HG03520 (cell line): ENCODE results near the gene TRMT61A.
"Not testable (repeated sequence)": the region's sequence is repeated elsewhere in the genome, so short reads cannot be mapped to it uniquely, and the experiment has no call there.

Source experiments
- ATAC-seq: cut with Tn5 transposase; IDR thresholded peaks from one replicate; pipeline ENCODE4 v1.9.1; 2021; ENCODE audit warnings: mild to moderate bottlenecking, moderate library complexity; ENCODE audit not compliant: unreplicated experiment

TRMT61A gene

DNA sequence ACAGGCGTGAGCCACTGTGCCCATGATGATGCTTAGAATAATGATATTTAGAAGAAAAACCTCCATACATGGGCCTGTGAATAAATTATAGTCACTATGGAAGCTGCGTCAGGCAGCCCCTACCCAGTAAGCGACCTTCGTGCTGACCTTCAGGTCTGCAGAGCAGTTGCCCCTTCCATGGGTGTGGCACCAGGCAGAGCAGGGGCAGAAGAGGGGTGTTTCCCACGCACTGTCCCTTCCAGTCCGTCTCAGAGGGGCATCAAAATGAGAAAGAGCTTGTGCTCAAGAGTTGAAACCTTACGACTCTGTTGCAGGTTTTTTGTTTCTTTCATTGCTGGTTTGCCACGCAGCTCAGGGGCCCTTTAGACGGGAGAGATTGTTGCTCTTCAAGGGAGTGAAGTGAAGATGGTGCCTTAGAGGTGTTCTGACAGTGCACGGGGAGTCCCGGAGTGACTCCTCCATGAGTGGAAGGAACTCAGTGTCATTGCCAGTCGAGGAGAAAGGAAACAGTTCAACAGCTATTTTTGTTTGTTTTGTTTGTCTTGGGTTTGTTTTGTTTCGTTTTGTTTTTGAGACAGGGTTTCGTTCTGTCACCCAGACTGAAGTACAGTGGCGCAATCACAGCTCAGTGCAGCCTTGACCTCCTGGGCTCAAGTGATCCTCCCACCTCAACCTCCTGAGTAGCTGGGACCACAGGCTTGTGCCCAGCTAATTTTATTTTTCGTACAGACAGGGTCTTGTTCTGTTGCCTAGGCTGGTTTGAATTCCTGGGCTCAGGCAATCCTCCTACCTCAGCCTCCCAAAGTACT, 20.3 kb upstream of the TRMT61A start:
- no peak for ATAC-seq

DNA sequence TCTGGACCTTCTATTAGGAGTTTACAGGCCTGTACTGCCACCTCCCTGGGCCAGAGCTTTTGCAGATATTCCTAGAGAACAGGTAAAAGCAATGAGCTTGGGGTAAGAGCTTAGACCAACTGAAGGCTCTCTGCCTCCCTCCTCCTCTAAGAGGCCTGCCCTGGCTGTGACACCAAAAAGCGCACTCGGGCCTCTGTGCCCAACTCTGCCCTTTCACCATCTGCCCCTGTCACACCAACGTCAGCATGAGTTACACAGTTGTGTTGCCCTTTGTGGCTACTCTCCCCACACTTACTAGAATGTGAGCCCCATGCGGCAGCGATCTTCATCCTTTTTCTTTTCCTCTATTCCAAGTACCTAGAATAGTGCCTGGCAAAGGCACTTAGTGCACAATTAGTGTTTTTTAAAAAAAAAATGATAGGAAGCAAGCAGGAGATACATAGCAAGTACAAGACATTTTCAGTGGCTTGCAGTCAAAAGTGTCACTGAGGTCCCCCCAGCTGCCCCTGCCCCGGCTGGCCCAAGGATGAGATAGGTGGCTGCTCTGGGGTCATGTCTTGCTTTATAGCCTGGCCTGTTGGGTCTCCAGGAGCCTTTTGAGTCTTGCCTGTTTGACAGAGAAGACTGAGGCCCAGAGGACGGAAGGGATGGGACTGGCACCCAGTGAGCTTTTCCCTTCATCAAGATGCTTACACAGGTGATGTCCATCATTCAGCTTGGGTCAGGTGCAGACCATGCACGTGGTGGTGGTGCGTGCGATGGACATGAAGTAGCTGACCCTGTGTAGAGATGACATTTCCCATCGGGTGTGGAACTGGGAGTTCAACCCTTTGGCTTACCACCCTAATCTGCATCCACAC, 18.9 kb upstream of the TRMT61A start:
- no peak for ATAC-seq

DNA sequence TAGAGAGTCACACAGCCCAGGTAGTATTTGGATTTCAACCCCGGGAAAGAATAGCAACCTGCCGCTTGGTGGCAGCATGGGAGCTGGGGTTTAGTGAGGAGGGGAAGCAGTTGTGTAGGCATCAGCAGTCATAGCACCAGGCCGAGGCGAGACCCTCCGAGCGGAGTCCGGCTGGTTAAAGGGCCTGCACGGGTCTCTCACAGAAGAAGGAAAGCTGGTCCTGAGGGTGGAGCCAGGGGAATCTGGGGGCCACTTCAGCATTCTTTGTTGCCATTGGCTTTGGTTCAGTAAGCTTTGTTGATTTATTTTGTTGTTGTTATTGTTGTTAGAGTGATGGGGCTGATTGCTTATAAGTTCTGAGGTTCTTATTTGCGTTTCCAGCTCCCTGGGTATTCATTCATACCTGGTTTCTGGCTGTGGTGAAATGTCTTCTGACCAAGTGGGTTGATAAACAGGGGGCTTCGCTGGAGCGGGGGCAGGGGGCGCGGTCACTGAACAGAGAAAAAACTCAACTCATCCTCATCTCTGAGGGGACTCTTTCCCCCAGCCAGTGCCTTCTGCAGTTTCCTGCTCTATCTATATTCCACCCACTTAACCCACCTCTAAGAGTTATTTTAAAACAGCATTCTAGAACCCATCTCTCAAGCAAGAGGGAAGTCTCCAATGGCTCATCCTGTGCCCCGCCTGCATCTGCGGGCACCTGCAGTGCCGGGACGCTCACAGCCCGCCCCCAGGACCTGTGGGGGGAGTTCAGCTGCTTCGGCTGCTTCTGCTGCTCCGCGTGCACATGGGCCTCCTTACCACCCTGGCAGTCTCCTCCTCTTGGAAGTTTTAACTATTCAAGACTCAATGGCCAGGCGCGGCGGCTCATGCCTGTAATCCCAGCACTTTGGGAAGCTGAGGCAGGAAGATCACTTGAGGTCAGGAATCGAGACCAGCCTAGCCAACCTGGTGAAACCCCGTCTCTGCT, 18.0 kb upstream of the TRMT61A start:
- no peak for ATAC-seq

GRCh38 chr14:103512180-103512579, 16.8 kb upstream of the TRMT61A start:
- not testable (repeated sequence) for ATAC-seq

- no peak for ATAC-seq
Observed at GRCh38 chr14:103512701-103513611, 16.0 kb upstream of the TRMT61A start.

DNA sequence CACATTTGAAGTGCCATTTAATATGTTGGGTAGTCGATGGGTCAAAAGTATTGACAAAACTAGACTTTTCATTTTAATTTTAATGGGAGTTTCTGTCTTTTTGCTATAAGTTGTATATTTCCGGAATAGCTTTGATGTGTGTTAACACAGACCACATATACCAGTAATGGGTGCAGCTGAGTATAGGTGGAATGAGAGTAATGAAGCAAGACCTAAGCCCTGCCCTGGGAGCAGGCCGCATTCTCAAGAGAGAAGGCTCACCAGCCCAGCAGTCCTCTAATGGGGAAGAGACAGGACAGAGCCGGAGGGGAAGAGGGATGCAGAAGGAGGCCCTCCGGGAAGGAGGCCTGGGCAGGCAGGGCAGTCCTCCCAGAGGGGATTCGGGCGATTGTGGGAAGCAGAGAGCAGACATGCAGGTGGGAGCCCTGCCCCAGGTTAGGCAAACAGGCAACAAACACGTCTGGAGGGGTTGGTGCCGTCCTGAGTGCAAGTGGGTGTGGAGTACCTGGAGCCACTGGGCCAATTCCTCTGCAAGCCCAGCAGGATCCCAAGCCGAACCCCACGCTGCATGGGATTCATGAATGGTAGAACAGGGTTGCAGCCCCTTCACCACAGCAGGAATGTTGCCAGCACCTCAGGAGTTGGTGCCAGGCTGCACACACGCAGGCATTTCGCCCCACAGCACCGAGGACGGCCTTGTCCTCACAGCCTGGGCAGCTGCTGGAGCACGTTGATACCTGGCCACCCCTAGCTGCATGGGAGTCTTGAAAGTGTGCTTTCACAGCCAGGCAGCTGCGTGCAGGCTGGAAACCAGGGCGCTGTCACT, 14.2 kb upstream of the TRMT61A start:
- ATAC-seq: no peak

- no peak for ATAC-seq
Observed at GRCh38 chr14:103516426-103517173, 12.4 kb upstream of the TRMT61A start.

DNA sequence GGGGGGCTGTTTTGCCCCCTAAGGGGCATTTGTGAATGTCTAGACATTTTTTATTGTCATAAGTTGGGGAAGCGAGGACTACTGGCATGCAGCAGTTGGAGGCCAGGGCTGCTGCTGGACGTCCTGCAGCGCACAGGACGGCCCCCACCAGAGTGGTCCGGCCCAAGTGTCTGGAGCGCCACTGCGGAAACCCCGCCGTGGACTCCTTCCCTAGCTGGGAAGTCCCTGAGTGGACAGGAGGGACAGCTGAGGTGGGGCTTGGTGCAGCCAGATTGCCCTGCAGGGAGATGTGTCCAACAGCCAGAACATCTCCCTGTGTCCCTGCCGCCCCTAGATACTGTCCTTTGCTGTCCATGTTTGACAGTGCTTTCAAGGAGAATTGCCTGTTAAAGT, 11.8 kb upstream of the TRMT61A start:
- no peak for ATAC-seq

DNA sequence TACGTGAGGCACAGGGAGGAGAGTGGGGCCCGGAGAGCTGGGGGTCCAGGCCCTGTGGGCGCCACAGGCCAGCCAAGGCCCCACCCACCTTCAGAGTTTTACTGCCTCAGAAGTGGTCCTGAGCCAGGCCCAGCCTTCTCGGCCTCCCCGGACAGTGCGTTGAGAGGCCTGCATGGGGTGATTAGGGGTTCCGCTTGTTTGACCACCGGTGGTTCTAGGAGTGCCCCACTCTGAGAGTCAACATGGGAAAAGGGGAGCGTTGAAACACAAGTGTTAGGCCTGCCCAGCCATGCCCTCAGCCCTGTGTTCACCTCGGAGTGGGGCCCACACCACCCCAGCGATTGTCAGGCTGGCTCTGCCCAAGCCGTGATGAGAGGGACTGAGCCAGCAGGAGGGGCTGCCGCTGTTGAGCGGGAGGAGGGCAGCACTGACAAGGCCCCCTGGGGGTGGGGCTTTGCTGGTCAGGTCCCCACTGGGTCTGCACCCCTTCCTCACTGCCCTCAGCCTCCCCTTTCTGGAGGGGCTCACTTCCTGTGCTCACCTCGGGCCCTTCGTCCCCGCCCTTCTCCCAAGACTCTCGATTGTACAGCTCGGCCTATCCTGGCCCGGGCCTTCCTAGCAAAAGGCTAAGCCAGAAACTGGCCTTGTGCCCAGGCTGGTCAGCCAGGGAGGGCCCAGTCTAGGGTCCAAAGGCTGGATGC, 11.1 kb upstream of the TRMT61A start:
- no peak for ATAC-seq

- ATAC-seq: no peak
Observed at GRCh38 chr14:103518422-103519042, 10.5 kb upstream of the TRMT61A start.

DNA sequence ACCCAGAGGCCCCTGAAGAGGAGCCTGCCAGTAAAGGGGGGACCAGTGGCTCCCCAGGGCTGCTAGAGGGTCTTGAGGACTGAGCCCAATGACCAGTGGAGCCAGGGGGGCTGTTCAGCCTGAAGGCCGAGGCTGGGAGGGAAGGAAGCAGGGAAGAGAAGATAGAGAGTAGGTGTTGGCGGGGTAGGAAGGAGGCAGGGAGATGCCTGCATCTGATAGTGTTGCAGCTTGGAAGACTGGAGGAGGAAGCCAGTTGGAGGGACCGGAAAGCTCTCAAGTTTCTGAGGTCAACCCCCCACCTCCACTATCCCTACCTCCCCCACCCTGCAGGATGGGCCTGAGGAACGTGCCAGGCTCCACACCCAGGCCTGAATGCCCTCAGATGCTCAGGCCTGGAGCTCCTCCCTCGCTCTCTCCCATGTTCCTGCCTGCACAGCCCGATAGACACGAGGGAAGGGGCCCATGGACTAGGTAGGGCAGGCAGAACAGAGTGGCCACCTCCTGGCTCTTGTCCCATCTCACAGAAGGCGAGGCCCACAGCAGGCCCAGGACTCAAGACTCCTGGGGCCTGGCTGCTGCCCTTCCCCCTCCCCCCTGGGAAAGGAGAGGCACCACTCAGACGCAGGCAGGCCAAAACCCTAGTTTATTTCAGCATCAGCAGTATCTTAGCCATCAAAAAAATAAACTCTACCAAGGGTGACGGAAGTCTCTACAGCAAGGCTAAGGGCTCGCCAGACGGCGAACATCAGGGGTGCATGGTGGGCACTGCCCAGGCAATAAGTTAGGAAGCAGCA, 9.8 kb upstream of the TRMT61A start:
- no peak for ATAC-seq

DNA sequence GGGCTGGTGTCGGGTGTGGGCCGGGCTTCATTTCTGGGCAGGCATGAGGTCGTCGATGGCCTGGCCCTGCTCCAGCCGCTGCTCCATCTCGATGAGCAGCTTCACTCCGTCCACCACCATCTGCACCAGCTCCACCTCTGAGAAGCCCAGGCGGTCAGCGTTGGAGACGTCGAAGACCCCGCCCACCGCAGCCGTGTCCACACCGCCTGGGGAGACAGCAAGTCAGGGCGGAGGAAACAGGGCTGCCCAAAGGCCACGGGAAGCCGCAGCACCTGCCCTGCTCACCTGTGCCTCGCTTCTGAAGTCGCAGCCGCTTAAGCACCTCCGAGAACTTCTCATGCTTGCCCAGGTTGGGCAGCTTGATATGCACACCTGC, 9.2 kb upstream of the TRMT61A start:
- no peak for ATAC-seq

GRCh38 chr14:103520269-103520656, 8.7 kb upstream of the TRMT61A start:
- no peak for ATAC-seq

GRCh38 chr14:103520657-103521437, 8.1 kb upstream of the TRMT61A start:
- no peak for ATAC-seq

DNA sequence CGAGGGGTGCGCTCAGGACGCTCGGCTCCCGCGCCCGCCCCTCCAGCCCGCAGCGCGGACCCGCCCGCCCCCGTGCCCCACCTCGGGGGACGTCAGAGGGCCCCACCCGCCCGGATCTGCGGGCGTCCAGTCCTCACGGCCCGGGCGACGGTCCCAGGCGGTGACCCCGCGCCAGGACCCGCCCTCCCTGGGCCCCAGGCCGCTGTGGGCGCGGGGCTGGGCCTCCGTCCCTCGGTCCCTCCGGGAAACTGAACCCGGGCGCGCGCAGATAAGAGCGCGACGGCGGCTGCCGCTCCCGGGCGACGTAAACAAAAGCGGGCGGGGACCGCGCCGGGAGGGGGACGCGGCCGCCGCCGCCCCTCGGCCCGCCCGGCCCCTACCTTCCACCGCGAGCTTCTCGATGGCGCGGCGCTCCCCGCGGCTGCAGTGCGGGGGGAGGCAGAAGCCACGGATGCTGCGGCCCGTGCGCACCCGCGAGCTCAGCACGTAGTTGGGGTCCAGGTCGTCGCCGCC, 7.5 kb upstream of the TRMT61A start:
- ATAC-seq: no peak
